Endodermal cell (in vitro differentiated cells): Measurements from ENCODE around the gene OPHN1. TPM values are rescaled to one million over a fixed set of nuclear protein-coding genes. Genes with fewer than 3 reads are reported as not detected.

Source experiments
- DNase-seq: peaks from one replicate; pipeline ENCODE4 v3.0.0-alpha.2; 2017
- H3K27ac ChIP-seq: 2 replicates; pipeline ENCODE4 v1.5.1; 2013; ENCODE audit warnings: mild to moderate bottlenecking, low read depth, low read length, moderate library complexity
- H3K27me3 ChIP-seq: 2 replicates; pipeline ENCODE4 v1.6.1; 2013; ENCODE audit warnings: mild to moderate bottlenecking, low read length, moderate library complexity; ENCODE audit not compliant: insufficient read depth, control insufficient read depth, poor library complexity, severe bottlenecking
- H3K36me3 ChIP-seq: 2 replicates; pipeline ENCODE4 v1.7.0; 2013; ENCODE audit warnings: mild to moderate bottlenecking, low read length, moderate library complexity; ENCODE audit not compliant: control insufficient read depth, insufficient read depth
- H3K4me1 ChIP-seq: one replicate; pipeline ENCODE4 v1.7.0; 2013; ENCODE audit warnings: low read length; ENCODE audit not compliant: control insufficient read depth, insufficient read depth
- H3K4me3 ChIP-seq: 2 replicates; pipeline ENCODE4 v1.5.1; 2013; ENCODE audit warnings: mild to moderate bottlenecking, low read length, moderate library complexity
- H3K9ac ChIP-seq: 2 replicates; pipeline ENCODE4 v1.6.1; 2013; ENCODE audit warnings: mild to moderate bottlenecking, low read length, moderate library complexity; ENCODE audit not compliant: poor library complexity, severe bottlenecking; ENCODE audit errors: extremely low read depth
- H3K9me3 ChIP-seq: 2 replicates; pipeline ENCODE4 v1.6.1; 2013; ENCODE audit warnings: mild to moderate bottlenecking, low read length, moderate library complexity; ENCODE audit not compliant: control insufficient read depth
- H3K27ac Mint-ChIP-seq: 2 replicates; pipeline ENCODE4 v1.8.0; 2020; ENCODE audit warnings: mixed read lengths
- H3K27me3 Mint-ChIP-seq: 2 replicates; pipeline ENCODE4 v1.8.0; 2021; ENCODE audit warnings: mild to moderate bottlenecking, mixed read lengths; ENCODE audit not compliant: insufficient read depth
- H3K36me3 Mint-ChIP-seq: 2 replicates; pipeline ENCODE4 v1.8.0; 2020; ENCODE audit warnings: low read depth, mixed read lengths
- H3K4me1 Mint-ChIP-seq: 2 replicates; pipeline ENCODE4 v1.8.0; 2020; ENCODE audit warnings: mixed read lengths
- H3K4me3 Mint-ChIP-seq: 2 replicates; pipeline ENCODE4 v1.8.0; 2020; ENCODE audit warnings: mild to moderate bottlenecking, moderate library complexity, mixed read lengths
- H3K9me3 Mint-ChIP-seq: 2 replicates; pipeline ENCODE4 v1.8.0; 2020; ENCODE audit warnings: mild to moderate bottlenecking, mixed read lengths
- CTCF ChIP-seq: fragments of 200-600 bp; sonication (generic); conservative IDR thresholded peaks from 2 replicates; pipeline ENCODE4 v1.5.0; 2021; ENCODE audit warnings: antibody characterized with exemption, mild to moderate bottlenecking
- WGBS, 2 experiments: methylation state at CpG; one replicate each; pipeline versions ENCODE4 v1.1.5 to v1.1.7; 2013; ENCODE audit warnings: missing lambda C conversion rate in 2 of 2, mixed read lengths in 1 of 2; ENCODE audit not compliant: insufficient coverage in 1 of 2, insufficient read length in 1 of 2; 5-methylcytosine and 5-hydroxymethylcytosine counted together
- total RNA-seq, 2 donors: library from RNA; stranded (reverse); fragmentation: NEBNext Ultra II Directional in 1 of 2; extraction: Animal tissue kit (Norgen Biotek cat#: 25700) in 1 of 2; gene quantifications; 2 replicates in 1 of 2; 3 replicates in 1 of 2; pipeline ENCODE4 v1.2.1, GENCODE V29; 2021

OPHN1 gene
- total RNA-seq, 2 donors from 2014 or later, result 2.9 to 5.0 TPM

GRCh38 chrX:68203211-68203610 is 230.1 kb downstream of the OPHN1 start:
- no peaks in the 10 kb centered on the region for H3K36me3 Mint-ChIP-seq
- H3K27me3 Mint-ChIP-seq, result no peaks in the 10 kb centered on the region
- no peak overlapping the region for H3K27ac Mint-ChIP-seq
- WGBS, 2 experiments, result 94 to 100% methylated on average over 1 of the region's 1 CpG
- Histone ChIP-seq H3K27ac (no peak overlapping the region), H3K36me3 (no peaks in the 10 kb centered on the region), H3K4me3 (no peak overlapping the region), H3K9me3 (no peaks in the 10 kb centered on the region), H3K4me1 (no peaks in the 10 kb centered on the region), H3K27me3 (no peaks in the 10 kb centered on the region), H3K9ac (no peak overlapping the region)
- no peaks in the 10 kb centered on the region for H3K4me1 Mint-ChIP-seq
- no peak for DNase-seq
- peaks cover 38% of the 10 kb centered on the region for H3K9me3 Mint-ChIP-seq
- no peak overlapping the region for H3K4me3 Mint-ChIP-seq
- TF ChIP-seq CTCF, result no peak

- H3K4me1 Mint-ChIP-seq, result no peaks in the 10 kb centered on the region
- TF ChIP-seq CTCF, result no peak
- WGBS, 2 experiments, result 100% methylated on average over 3 of the region's 4 CpGs; no CpG with 5 or more reads in 1 of the 2 experiments
- no peak overlapping the region for H3K4me3 ChIP-seq
- peaks cover 27% of the 10 kb centered on the region for H3K9me3 Mint-ChIP-seq
- H3K4me1 ChIP-seq, result no peaks in the 10 kb centered on the region
- no peaks in the 10 kb centered on the region for H3K27me3 Mint-ChIP-seq
- H3K27me3 ChIP-seq, result no peaks in the 10 kb centered on the region
- H3K36me3 Mint-ChIP-seq, result no peaks in the 10 kb centered on the region
- no peak overlapping the region for H3K9ac ChIP-seq
- no peak for DNase-seq
- no peak overlapping the region for H3K27ac Mint-ChIP-seq
- H3K4me3 Mint-ChIP-seq, result no peak overlapping the region
- H3K27ac ChIP-seq, result no peak overlapping the region
- no peaks in the 10 kb centered on the region for H3K36me3 ChIP-seq
- no peaks in the 10 kb centered on the region for H3K9me3 ChIP-seq
Measured at GRCh38 chrX:68199062-68199848, 234.0 kb downstream of the OPHN1 start.

GRCh38 chrX:68196939-68197791 is 236.1 kb downstream of the OPHN1 start:
- peak; percentile 83 for TF ChIP-seq CTCF
- Histone ChIP-seq H3K4me3 (no peak overlapping the region), H3K27ac (no peak overlapping the region), H3K4me1 (no peaks in the 10 kb centered on the region), H3K27me3 (no peaks in the 10 kb centered on the region), H3K9ac (no peak overlapping the region), H3K9me3 (no peaks in the 10 kb centered on the region), H3K36me3 (no peaks in the 10 kb centered on the region)
- no peaks in the 10 kb centered on the region for H3K4me1 Mint-ChIP-seq
- no peaks in the 10 kb centered on the region for H3K36me3 Mint-ChIP-seq
- H3K27me3 Mint-ChIP-seq, result no peaks in the 10 kb centered on the region
- H3K9me3 Mint-ChIP-seq, result peaks cover 28% of the 10 kb centered on the region
- H3K27ac Mint-ChIP-seq, result no peak overlapping the region
- H3K4me3 Mint-ChIP-seq, result no peak overlapping the region
- DNase-seq, result peak; percentile 60
- 60 to 63% methylated on average over 1 to 4 of the region's 5 CpGs for WGBS, 2 experiments
